KMS-11 (cell line): Measurements from ENCODE around the gene OAS1.
"Not testable (repeated sequence)": the region's sequence is repeated elsewhere in the genome, so short reads cannot be mapped to it uniquely, and the experiment has no call there.

Source experiments
- H2AFZ ChIP-seq: fragments of 200-600 bp; sonication (generic); 2 replicates; pipeline ENCODE4 v1.6.1; 2016; ENCODE audit warnings: antibody characterized with exemption, mixed run types, low read depth
- H3K27ac ChIP-seq: fragments of 200-600 bp; sonication (generic); 2 replicates; pipeline ENCODE4 v1.6.1; 2016; ENCODE audit warnings: mild to moderate bottlenecking, mixed run types
- H3K27me3 ChIP-seq: fragments of 200-600 bp; sonication (generic); 2 replicates; pipeline ENCODE4 v1.6.1; 2017; ENCODE audit warnings: mild to moderate bottlenecking, low read depth, mixed run types, moderate library complexity; ENCODE audit not compliant: insufficient read depth
- H3K36me3 ChIP-seq: fragments of 200-600 bp; sonication (generic); 2 replicates; pipeline ENCODE4 v1.6.1; 2017; ENCODE audit warnings: mild to moderate bottlenecking, mixed run types; ENCODE audit not compliant: insufficient read depth
- H3K4me1 ChIP-seq: fragments of 200-600 bp; sonication (generic); 2 replicates; pipeline ENCODE4 v1.6.1; 2016; ENCODE audit warnings: mild to moderate bottlenecking, low read depth, mixed run types; ENCODE audit not compliant: poor library complexity, severe bottlenecking
- H3K4me2 ChIP-seq: fragments of 200-600 bp; sonication (generic); 2 replicates; pipeline ENCODE4 v1.7.0; 2016; ENCODE audit warnings: mild to moderate bottlenecking, mixed run types
- H3K4me3 ChIP-seq: fragments of 200-600 bp; sonication (generic); IDR thresholded peaks from 2 replicates; pipeline ENCODE4 v1.6.1; 2017; ENCODE audit warnings: low read depth, low read length, mixed read lengths; ENCODE audit not compliant: insufficient read depth
- H3K79me2 ChIP-seq: fragments of 200-600 bp; sonication (generic); 2 replicates; pipeline ENCODE4 v1.6.1; 2016; ENCODE audit warnings: low read depth, mixed run types; ENCODE audit not compliant: insufficient read depth
- H3K9ac ChIP-seq: fragments of 200-600 bp; sonication (generic); 2 replicates; pipeline ENCODE4 v1.6.1; 2016; ENCODE audit warnings: mild to moderate bottlenecking, mixed run types
- H4K20me1 ChIP-seq: fragments of 200-600 bp; sonication (generic); 2 replicates; pipeline ENCODE4 v1.6.1; 2016; ENCODE audit warnings: mild to moderate bottlenecking, mixed run types; ENCODE audit not compliant: insufficient read depth
- TF ChIP-seq, protein P1 (sequence below): fragments of 200-600 bp; sonication (generic); conservative IDR thresholded peaks from 2 replicates; pipeline ENCODE4 v1.6.1; 2017; ENCODE audit warnings: low read depth, mild to moderate bottlenecking, antibody characterized with exemption, low read length, moderate library complexity, mixed read lengths

Gene OAS1

GRCh38 chr12:112947314-112947713, 40.6 kb downstream of the OAS1 start:
- Histone ChIP-seq H3K27ac (no peak overlapping the region), H3K4me1 (no peaks in the 10 kb centered on the region), H3K36me3 (no peaks in the 10 kb centered on the region), H4K20me1 (no peaks in the 10 kb centered on the region), H3K9ac (no peak overlapping the region), H3K4me2 (no peak overlapping the region), H3K79me2 (no peaks in the 10 kb centered on the region), H3K27me3 (no peaks in the 10 kb centered on the region), H3K4me3 (no peak overlapping the region), H2AFZ (no peak overlapping the region)
- TF ChIP-seq, protein P1, sequence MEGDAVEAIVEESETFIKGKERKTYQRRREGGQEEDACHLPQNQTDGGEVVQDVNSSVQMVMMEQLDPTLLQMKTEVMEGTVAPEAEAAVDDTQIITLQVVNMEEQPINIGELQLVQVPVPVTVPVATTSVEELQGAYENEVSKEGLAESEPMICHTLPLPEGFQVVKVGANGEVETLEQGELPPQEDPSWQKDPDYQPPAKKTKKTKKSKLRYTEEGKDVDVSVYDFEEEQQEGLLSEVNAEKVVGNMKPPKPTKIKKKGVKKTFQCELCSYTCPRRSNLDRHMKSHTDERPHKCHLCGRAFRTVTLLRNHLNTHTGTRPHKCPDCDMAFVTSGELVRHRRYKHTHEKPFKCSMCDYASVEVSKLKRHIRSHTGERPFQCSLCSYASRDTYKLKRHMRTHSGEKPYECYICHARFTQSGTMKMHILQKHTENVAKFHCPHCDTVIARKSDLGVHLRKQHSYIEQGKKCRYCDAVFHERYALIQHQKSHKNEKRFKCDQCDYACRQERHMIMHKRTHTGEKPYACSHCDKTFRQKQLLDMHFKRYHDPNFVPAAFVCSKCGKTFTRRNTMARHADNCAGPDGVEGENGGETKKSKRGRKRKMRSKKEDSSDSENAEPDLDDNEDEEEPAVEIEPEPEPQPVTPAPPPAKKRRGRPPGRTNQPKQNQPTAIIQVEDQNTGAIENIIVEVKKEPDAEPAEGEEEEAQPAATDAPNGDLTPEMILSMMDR: no peak

DNA sequence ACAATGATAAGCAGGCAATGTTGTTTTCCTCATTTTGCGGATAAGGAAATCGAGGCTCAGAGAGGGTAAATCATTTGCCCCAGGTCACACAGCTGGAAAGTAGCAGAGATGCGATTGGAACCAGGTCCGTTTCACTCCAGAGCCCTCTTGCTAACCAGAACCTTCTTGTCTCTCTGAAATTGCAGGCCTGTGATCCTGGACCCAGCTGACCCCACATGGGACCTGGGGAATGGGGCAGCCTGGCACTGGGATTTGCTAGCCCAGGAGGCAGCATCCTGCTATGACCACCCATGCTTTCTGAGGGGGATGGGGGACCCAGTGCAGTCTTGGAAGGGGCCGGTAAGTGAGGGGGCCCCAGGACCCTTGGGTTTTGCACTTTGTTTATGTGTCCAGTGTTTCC, 41.0 kb downstream of the OAS1 start:
- no peaks in the 10 kb centered on the region for H3K27me3 ChIP-seq
- TF ChIP-seq, protein P1: no peak
- H3K79me2 ChIP-seq: no peaks in the 10 kb centered on the region
- H3K4me3 ChIP-seq: no peak overlapping the region
- H3K27ac ChIP-seq: no peak overlapping the region
- no peak overlapping the region for H3K4me2 ChIP-seq
- no peak overlapping the region for H3K9ac ChIP-seq
- H4K20me1 ChIP-seq: no peaks in the 10 kb centered on the region
- H3K4me1 ChIP-seq: no peaks in the 10 kb centered on the region
- no peak overlapping the region for H2AFZ ChIP-seq
- H3K36me3 ChIP-seq: no peaks in the 10 kb centered on the region

GRCh38 chr12:112948806-112949205, 42.0 kb downstream of the OAS1 start:
- Histone ChIP-seq H3K4me2 (no peak overlapping the region), H3K79me2 (no peaks in the 10 kb centered on the region), H3K4me1 (no peaks in the 10 kb centered on the region), H4K20me1 (no peaks in the 10 kb centered on the region), H3K36me3 (no peaks in the 10 kb centered on the region), H2AFZ (no peak overlapping the region), H3K27ac (no peak overlapping the region), H3K27me3 (no peaks in the 10 kb centered on the region), H3K4me3 (no peak overlapping the region), H3K9ac (no peak overlapping the region)
- TF ChIP-seq, protein P1: no peak

- Histone ChIP-seq H3K79me2 (no peaks in the 10 kb centered on the region), H2AFZ (no peak overlapping the region), H3K27ac (no peak overlapping the region), H3K36me3 (no peaks in the 10 kb centered on the region), H3K9ac (no peak overlapping the region), H3K4me1 (no peaks in the 10 kb centered on the region), H3K4me3 (no peak overlapping the region), H3K27me3 (no peaks in the 10 kb centered on the region), H3K4me2 (no peak overlapping the region), H4K20me1 (no peaks in the 10 kb centered on the region)
- TF ChIP-seq, protein P1: no peak
Measured at GRCh38 chr12:112950701-112951100, 43.9 kb downstream of the OAS1 start.

GRCh38 chr12:112957125-112957524, 50.4 kb downstream of the OAS1 start:
- not testable (repeated sequence) for H3K4me1 ChIP-seq, H3K27ac ChIP-seq, H3K79me2 ChIP-seq

More at GRCh38 chr12:112957125-112957524, 50.4 kb downstream of the OAS1 start:
- H3K4me2 ChIP-seq, H4K20me1 ChIP-seq, H2AFZ ChIP-seq, H3K27me3 ChIP-seq, H3K9ac ChIP-seq, H3K36me3 ChIP-seq, H3K4me3 ChIP-seq: not testable (repeated sequence)
